HG02642 (cell line): ENCODE results near the gene SLC6A7.

Experiments used
- ATAC-seq: cut with Tn5 transposase; IDR thresholded peaks from one replicate; pipeline ENCODE4 v1.9.1; 2021; ENCODE audit warnings: mild to moderate bottlenecking; ENCODE audit not compliant: unreplicated experiment, poor library complexity

Gene SLC6A7

DNA sequence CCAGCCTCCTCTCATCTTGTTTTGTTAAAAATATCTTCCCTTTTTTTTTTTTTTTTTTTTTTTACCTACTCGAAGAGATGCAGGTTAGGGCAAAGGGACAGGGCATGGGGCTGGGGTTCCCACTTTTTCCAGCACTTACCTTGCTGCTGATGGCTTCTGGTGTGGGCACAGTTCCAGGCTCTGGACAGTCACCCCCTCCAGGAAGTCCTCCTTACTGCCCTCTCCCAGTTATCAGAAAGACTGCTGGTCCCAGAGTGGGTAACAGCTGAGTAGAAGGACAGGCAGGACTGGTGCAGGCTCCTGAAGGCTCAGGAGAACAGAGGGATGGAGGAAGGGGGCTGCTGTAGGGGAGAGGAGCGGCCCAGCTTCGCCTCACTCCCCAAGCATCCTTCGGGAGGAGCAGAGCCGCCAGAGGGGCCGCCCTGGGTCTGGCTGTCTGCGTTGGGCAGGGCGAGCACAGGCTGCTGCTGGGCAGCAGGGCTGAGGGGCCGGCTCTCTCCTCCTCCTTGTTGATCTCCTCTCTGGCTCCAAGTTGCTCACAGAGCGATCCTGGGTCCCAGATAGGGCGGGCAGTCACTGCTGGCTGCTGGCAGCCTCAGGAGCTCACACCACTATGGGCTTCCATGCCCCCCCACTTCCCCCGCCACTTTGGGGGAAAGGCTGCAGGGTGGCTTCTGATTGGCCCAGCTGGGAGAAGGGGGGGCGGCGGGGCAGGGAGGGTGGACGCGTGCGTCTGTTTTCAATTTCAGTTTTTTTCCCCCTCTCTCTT lies 34.4 kb upstream of the SLC6A7 start, which contains the start of gene PDGFRB:
TSS of gene PDGFRB (minus strand) at position 588 of the 769 bp plus-strand sequence. CDS start 18,798 bp downstream, outside the sequence.
- peak; percentile 57 for ATAC-seq

DNA sequence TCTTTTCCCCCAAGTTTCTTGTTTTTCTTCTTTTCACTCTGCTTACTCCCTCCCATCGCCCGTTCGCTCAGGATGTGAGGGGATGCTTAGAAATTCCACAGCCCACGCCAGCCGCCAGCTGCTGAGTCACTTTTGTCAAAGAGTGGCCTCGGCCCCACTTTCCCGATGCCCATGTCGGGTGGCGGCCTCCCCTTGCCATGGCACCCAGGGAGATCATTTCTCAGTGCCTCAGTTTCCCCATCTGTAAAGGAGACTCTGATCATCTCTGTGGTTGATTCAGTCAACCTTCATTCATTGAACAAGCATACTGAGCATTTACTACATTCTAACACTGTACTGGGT lies 33.9 kb upstream of the SLC6A7 start:
- no peak for ATAC-seq

- no peak for ATAC-seq
Measured at GRCh38 chr5:150156540-150156939, 33.3 kb upstream of the SLC6A7 start.

- no peak for ATAC-seq
Measured at GRCh38 chr5:150157168-150157567, 32.7 kb upstream of the SLC6A7 start.

- no peak for ATAC-seq
Measured at GRCh38 chr5:150158170-150158949, 31.5 kb upstream of the SLC6A7 start.

GRCh38 chr5:150159031-150159430 lies 30.8 kb upstream of the SLC6A7 start:
- no peak for ATAC-seq

DNA sequence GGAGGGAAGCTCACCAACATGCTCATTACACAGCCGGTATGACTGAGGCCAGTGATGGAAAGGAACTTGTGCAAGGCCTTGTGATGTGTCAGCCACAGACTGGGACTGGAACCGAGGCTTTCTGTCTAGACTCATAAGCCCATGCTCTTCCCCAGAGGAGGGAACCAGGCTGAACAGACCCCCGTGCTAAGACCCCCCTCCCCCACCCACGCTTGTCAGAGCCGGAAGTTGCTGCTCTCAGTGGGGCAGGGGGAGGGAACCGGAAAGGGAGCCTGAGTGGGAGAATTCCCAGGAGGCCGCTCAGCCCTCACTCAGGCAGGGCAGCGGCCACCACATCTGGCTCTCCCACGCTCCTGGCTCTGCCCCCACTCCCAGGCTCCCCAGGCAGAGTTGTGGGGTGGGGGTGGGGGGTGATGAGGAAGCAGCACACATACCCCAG lies 30.1 kb upstream of the SLC6A7 start:
- ATAC-seq, result no peak

- no peak for ATAC-seq
Measured at GRCh38 chr5:150160448-150161081, 29.3 kb upstream of the SLC6A7 start.

- ATAC-seq, result peak; percentile 72
Measured at GRCh38 chr5:150161242-150162141, 28.4 kb upstream of the SLC6A7 start.

GRCh38 chr5:150162142-150162513 lies 27.7 kb upstream of the SLC6A7 start:
- ATAC-seq, result no peak

DNA sequence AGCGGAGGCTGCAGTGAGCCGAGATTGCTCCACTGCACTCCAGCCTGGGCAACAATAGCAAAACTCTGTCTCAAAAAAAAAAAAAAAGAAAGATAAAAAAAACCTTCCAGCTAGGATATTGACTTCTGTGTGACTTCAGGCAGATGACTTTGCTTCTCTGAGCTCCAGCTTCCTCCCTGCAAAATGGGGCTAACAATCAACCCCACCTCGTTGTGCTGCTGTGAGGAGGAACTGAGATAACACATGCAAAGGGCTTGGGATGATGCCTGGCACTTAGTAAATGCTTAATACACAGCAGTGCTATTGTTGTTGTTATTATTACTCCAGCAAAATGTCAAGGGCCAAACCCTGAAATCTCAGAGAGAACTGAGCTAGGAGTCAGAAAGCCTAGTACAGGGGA lies 26.8 kb upstream of the SLC6A7 start:
- ATAC-seq, result no peak

- no peak for ATAC-seq
Measured at GRCh38 chr5:150163547-150164059, 26.3 kb upstream of the SLC6A7 start.

GRCh38 chr5:150164211-150164980 lies 25.5 kb upstream of the SLC6A7 start:
- ATAC-seq, result no peak

DNA sequence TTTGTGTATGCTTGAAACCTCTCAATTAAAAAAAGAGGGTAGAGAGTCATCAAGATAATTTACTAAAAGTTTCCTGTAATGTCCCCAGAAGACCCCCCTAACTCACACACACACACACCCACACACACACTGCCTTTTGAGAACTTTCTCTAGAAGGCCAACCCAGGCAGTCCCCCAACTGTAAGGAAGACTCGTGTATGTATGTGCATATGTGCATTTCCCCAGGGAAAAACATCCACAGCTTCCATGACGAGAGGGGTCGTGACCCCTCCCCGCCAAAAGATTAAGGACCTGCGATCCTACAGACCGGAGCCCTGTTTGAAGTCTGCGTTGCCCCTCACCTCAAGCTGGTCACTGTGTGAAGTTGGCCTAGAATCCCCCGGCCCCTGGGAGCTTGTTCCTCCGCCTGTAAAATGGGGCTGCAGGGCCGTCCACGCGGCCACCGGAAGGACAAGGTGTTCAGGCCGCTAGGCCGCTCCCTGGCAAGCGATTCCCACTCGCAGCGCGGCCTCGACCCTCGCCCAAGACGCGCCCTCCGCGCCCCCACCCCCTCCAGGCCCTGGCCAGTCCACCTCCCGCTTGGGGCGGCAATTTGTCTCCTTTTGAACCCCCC lies 23.7 kb upstream of the SLC6A7 start:
- ATAC-seq, result no peak

GRCh38 chr5:150166650-150167511 lies 23.0 kb upstream of the SLC6A7 start, which contains the start of gene CDX1:
Gene CDX1 (plus strand): TSS chr5:150166778. CDS start chr5:150166877, 99 bp downstream.
- ATAC-seq, result no peak

DNA sequence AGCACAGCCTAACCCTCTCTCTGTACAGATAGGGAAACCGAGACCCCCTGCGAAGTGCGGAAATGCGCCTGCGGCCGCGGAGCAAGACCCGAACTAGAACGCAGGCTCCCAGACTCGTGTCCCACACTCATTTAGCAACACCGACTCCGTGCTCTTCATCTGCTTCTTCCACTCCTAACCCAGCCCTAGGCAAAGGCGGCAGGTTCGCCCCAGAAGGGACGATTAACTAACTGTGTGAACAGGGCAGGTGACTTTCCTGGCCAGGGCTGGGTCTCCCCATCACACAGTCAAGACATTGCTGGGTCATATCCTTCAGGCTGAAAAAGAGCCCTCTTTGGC lies 22.4 kb upstream of the SLC6A7 start:
- ATAC-seq, result no peak

GRCh38 chr5:150167908-150168307 lies 22.0 kb upstream of the SLC6A7 start:
- ATAC-seq, result no peak

DNA sequence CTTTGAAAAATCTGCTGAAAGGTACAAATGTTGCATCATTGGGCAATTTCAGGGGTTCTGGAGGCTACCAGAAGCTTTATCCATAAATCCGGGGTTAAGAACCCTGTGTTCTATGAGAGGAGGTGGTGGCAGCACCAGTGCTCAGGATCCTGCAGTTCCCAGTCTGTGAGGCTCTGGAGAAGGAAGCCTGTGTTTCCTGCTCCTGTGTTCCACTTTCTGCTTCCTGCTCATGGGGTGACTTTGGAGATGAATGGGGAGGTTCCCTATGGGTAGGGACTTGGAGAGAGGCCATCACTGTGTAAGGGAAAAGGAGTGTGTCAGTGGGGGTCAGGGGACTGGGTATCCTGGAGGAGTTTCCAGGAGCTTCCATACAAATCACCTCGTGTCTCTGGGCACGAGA lies 21.0 kb upstream of the SLC6A7 start:
- no peak for ATAC-seq
